Hematopoietic multipotent progenitor cell treated with erythropoietin and hydrocortisone succinate and interleukin-3 and kit ligand, for 4 days (in vitro differentiated cells): Measurements from ENCODE around the gene MAGEF1.
A peak's percentile ranks its signal among the peaks of the same experiment; 100 is the strongest.
"Not testable (repeated sequence)": the region's sequence is repeated elsewhere in the genome, so short reads cannot be mapped to it uniquely, and the experiment has no call there.

Experiments
- DNase-seq: peaks from one replicate; pipeline ENCODE4 v3.0.0-alpha.2; 2015

The MAGEF1 gene

DNA sequence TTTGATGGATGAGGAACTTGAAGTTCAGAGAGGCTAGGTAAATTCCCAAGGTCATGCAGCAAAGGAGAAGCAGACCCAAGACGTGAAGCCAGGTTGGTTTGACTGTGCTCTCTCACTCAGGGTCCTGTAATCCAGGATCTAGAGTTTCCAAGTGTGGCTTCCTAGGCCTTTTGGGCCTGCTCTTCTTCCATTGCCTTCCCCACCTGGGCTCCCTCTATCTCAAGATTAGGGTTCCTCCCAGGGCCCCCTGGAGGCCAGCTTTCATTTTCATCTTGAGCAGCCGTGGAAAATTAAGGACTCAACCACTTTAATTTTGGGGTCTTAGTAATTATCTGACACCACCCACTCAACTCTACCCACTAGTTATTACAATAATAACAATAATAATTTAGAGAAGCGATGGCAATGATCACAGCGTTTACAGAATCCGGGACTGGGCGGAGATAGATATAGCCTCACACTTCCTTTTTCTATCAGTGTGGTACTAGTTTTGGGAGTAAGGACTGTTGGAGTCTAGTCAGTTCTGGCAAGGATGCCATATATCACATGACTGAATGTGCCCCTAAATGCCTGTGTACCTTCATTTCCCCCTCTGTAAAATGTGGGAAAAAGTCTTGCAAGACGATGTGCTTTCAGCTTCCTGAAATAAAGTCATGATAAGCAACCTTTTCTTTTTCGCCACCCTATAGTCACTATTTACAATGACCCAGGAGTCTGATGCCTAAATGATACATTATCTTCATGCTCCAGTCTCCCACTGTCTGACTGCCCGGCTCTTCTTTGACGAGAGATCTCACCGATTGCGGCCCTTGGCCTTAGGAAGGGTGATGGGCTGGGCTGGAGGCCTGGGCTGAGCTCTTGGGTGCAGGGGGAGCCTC is 30.2 kb upstream of the MAGEF1 start:
- DNase-seq = peak; percentile 10

DNA sequence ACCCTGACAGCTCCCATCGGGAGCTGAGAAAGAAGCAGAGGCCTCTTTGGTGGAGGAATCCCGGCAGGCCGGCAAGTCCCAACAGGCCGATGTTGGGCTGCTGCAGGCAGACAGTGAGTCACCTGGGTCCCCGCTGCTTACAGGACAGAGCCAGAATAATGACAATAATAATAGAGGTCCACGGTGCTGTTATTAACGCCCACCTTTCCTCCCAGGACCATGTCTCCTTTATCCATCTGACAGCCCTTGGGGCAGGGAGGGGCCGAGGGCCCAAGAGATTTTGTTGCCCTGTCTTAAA is 29.3 kb upstream of the MAGEF1 start:
- no peak for DNase-seq

DNA sequence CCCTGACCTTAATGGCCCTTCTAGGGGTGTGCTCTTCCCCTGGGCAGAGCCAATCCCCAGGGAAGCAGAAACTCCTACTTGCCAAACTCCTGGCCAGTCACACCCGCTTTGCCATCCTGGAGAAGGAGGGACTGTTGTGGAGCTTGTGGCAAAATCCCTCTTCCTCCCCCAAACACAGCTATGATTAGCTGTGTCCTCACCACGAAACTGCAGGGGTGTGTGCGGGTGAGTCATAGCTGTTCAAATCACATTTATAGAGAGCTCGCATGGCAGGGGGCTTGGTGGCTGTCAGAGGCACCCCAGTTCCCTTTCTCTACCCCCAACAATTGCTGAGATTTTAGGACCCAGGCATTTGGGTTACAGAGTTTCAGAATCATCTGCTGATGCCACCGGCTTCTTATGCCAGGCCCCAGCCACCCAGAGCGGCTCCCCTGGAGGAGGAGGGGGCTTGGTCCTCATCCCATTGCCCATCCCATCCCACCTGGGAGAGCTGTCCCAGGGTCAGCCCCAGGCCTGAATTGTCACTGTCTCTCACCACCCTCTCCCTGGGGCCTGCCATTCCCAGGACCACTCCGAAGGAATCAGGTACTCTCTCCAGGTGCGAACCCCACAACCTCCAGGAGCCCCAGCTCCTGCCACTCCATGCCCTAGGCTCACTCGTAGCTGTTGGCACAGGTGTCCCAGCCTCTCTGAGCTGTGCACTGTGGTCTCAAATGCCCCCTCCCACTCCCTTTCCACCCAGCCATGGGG is 28.8 kb upstream of the MAGEF1 start:
- peak; percentile 20 for DNase-seq

DNA sequence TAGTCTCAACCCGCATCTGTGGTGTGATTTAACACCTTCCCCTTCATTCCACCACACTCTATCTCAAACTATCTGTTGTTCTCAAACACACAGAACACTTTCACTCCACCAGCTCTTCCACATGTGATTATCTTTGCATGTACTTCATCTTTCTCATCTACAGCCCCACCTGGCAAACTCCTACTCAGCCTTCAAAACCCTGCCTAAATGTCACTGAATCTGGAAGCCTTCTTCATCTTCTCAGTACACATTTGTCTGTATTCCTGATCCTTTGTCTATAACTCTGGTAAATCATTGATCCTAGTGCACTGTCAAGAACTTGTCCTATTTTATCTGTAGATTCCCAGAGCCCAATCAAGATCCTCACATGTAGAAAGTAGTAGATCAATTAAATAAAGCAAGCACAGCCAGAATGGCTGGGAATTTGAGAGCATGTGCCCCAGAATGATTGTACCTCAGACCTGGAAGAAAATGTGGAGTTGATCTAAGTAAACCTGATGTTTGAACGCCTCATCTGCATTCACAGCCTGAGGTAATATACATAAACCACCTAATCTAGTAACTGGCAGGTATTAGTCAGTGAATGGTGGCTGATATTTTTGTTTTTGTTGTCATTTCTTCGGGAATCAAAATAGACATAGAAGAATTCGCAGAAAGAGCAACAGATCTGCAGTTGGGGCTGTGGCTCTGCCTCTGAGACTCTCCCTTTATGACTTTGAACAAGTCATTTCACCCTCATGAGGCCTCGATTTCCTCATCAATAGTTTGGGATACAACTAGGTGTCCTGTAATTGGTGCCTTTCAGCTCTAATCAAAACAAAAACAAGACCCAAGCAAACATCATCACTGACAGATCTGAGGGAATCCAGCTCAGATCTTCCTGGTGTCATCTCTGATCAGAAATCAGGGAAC is 28.0 kb upstream of the MAGEF1 start:
- DNase-seq = no peak

DNA sequence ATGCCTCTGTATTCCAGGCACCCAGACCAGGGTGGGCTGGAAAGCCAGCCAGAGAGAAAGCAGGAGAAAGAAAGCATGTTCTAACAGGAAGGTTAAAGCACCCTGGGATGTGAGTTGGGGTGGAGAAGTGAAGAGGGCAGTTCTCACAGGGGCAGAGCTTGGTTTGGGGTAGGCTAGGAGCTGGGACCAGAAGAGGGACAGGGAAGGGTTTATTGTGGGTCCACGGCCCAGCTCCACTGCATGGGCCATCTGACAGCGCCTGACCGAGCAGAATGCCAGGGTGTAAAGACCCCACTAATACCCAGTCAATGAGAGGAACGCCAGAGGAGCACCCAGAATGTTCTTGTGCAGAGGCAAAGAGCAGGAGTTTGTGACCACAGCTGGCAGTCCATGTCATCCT is 27.1 kb upstream of the MAGEF1 start:
- DNase-seq = no peak

DNA sequence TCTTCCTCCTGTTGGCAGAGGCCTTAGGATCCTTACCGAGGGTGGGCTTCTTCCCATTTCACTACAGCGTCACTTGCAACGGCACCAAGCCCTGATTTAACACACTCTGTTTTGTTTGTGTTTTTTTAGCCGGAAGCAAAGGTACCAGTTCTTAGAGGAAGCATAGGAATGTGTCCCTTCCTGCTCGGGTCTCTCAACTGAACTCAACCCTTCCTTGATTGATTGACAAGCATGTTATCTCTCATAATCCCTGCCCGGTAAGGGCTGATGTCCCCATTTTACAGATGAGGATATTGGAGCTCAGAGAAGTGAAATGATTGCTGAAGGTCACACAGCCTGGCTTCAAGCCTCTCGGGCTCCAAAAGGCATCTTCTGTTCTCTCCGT is 26.6 kb upstream of the MAGEF1 start:
- DNase-seq = no peak

DNA sequence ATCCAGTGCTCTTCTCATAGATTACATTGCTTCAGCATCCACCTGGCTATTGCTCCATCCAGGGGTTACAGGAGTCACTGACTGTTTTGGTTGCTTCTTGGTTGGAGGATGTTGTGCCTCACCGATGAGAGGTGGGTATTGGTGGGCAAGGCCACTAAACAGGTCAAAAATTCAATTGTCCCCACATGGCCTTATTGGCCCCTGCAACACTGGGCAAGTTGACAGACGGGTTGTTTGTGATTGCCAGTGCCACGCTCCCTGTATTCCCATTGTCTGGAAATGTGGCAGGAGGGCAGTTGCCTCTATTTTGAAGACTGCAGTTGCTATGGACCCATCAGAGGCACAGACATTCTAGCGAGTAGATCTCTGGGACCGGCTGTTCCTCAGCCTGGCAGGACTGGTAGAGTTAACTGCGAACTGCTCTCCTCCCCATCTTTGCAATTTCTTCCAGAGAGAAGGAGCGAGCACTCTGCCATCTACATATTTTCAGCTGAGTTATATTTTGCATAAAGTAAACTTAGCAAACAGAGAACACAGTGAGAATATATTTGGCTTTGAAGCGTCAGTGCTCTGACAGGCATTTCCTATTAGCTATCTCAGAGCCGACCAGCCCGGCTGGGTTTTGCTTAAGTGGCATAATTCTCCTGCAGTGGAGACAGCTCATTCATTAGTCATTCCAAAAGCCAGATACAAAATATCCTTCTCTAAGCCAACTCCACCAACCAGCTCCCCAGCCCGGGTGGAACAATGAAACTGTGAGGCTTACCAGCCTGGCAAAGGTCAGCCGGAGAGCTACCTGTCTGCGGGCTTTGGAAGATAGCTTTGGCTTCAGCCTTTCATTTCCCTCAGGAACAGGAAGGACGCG is 26.0 kb upstream of the MAGEF1 start:
- DNase-seq = peak; percentile 11

DNA sequence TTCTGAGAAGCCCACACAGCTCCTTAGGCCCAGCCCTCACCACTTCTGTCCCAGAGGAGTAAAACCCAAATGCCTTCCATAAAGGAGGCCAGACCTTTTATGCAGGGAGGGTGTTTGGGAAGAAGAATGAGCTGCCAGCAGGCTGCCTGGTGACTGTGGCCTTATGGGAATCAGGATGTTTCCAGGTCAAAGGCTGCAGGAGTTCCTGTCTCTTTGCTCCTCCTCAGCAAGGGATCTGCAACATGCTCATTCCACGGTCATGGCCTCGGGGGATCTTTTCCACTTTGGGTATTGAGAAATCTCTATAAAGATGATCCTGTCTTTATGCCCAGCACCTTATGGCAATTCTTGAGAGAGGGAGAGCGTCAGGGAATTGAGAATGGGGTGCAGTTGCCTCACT is 25.2 kb upstream of the MAGEF1 start:
- DNase-seq = no peak

DNA sequence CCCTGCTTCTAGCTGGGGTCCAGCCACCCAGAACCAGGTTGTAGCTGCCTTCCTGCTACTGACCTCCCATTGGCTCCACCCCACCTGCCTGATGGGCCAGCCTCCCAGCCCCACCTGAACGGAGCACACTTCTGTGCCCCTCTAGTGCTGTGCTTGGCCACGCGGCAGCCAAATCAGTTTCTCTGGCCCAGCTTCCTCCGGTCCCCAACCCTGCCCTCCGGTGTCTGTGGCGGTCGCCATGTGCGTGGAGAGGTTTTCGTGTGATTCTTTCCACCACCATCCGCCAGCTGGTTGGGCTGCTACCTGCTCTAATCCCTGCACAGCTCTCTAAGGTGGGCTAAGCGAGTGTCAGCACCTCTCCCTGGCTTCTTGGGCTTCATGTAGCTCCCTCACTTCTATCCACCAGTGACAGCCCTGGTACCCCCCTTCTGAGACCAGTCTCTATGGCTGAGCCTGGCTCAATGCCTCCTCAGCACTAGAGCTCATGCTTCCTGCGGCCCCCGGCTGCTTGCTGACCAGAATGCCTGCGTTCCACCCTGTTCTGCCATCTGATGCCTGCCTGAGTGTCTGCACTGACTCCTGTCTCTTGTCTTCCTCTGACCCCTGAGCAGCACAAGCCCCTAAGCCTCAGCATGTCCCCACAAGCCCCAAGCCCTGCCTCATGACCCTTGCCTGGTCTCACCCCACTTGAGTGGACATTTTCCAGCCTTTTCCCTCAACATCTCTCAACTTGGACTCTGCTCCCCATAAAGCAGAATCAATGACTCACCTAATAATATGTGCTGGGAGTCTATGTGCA is 23.2 kb upstream of the MAGEF1 start:
- no peak for DNase-seq

DNA sequence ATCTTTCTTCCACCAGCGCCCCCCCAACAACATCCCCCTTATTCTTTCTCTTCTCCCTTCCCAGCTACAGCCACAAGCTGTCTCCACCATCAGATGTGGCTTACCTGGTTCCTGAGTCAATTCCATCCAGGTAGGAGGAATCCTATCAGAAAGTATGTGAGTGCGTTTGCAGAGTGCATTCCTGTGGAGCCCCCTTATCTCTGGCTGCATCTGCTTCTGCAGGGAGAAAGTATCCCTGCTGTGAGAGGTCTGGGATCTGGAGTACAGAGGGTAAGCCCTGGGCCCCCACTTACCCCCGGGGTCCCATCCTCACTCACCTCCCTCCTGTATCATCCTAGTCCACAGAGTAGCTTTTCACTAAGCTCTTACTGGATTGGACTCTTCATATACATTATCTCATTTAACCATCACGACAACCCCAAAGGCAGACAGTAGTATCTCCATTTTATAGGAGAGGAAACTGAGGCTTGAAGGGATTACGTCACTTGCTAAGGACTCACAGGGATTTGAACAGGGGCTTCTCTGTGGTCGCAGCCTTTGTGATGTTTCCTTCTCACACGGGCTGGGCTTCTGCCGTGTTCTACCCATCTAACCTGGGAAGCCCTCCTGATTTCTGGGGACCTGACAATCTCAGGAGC is 22.2 kb upstream of the MAGEF1 start:
- DNase-seq = no peak

DNA sequence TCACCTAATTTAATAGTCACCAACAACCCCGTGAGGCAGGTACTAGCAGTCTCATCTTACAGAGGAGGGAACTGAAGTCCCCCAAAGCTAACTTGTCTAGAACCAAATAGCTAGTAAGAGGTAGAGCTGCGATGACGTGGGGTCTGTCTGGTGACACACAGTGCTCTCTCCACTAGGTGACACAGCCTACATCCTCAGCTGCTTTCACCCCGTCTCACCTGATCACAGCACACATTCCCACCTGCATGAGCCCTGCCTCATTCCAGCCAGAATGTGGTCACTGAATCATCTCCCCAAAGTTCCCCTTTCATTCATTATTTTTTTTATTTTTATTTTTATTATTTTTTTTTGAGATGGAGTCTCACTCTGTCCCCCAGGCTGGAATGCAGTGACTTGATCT is 21.3 kb upstream of the MAGEF1 start:
- no peak for DNase-seq

DNA sequence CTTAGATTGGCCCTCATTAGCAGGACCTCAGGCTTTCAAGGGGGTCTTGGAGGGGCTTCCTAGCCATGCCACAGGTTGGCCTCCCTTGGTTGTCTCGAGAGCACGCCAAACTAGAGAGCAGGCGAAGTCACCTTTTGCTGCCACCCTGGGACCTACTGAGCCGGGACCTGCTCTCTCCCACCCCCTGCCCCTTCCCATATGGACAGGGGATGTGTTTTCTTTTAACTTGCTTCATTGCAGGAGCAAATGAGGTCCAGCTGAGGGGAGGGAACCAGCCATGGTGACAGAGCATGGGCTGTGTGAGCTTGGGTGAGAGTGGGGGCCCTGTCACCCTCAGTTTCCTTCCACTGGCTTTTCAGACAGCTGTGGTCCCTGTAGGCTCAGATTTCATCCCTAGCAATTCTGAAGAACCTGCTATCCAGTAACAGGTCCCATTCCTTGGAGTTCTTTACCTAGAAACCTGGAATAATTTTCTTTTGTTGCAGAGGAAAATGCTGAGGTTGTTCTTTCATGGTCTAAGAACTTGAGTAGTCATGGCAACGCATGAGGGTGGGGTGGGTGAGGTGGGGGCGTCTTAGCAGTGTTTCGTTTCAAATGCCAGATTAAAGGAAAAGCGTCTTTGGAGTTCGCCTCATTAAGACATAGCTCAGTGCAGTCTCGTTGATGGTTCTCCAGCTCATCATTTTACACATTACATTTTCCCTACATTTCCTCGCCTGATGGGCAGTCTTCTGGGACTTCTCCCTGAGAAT is 20.1 kb upstream of the MAGEF1 start:
- DNase-seq = no peak

DNA sequence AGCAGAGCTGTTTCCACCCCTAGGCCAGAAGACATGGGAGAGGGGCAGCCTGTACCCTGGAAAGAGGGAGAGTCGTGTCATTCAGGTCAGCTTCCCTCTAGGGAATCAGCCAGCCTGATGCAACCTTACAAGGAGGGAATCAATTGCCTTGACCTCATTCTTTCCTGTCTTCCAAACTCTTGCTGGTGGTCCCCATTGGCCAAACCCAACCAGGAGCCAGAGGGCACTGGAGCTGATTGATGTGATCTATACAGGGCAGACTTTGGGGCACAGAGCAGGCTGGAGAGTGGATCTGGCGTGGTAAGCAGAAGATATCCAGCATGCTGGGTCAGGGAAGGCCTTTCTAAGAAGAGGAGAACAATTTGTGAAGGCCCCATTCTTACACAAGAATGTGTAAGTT is 19.1 kb upstream of the MAGEF1 start:
- DNase-seq = no peak

DNA sequence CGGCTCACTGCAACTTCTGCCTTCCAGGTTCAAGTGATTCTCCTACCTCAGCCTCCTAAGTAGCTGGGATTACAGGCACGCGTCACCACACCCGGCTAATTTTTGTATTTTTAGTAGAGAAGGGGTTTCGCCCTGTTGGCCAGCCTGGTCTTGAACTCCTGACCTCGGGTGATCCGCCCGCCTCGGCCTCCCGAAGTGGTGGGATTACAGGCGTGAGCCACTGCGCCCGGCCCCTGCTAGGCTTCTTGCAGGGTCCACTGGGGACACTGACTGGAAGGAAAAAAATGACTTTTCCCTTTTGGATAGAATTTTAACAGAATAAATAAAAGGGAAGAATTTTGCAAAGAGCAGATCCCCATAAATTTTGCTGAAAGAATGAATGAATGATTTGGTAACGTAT is 17.3 kb upstream of the MAGEF1 start:
- DNase-seq = not testable (repeated sequence)

DNA sequence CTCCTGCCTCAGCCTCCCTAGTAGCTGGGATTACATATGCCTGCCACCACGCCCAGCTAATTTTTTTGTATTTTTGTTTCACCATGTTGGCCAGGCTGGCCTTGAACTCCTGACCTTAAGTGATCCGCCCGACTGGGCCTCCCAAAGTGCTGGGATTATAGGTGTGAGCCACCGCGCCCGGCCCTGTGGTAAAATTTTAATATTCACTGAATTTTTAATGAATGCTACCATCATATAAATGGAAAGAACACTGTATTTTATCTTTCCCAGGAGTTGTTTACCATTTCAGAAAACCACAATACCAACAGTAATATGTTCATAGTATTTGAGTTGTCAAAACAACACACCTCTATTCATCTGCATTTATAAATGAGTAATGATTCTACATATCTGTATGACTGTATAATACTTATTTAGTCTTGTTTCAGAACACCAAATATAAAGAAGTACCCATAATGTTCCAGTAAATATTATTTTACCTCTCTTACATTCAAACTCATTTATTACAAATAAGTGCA is 16.2 kb upstream of the MAGEF1 start:
- no peak for DNase-seq

DNA sequence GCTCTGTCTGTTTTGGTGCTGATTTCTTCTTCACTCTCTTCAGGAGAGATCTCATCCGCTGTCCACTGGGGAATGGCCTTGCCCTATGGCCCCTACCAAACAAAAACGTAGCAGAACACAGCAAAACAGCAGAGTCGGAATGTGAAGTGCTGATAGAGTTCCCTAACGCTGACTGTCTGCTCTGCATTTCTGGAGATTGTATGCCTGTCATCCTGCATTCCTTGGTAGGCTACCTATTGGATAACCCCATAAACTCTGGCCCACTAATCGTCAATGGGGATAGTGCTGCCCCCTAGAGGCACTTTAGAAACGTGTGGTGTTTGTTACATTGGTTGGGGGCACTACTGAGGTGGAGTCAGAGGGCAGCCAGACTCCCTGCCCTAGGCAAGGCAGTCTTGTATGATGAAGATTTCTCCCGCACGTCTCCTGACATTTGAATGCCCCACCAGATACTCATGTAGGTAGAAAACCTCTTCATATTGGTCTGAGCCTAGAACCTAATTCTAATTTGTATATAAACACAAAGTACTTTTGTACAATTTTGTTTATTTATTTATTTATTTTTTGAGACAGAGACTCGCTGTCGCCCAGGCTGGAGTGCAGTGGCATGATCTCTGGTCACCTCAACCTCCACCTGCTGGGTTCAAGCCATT is 15.6 kb upstream of the MAGEF1 start:
- DNase-seq = peak; percentile 84

DNA sequence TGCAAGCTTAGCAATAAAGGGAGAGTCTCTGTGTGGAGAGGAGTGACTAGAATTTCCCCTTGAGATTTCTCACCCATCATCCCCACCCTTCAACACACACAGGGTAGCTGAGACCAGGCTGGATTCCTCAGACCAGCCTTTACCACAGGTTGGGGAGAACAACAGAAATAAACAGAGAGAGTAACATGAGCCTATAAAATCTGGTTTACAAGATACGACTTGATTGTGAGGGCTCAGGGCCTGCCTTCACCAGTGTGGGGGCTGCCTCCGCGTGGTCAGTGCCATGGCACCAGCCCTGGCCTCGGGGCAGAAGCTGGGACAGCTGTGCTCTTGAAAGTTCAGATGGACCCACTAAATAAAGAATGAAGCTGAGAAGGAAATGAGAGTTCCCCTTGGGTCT is 14.6 kb upstream of the MAGEF1 start:
- no peak for DNase-seq

DNA sequence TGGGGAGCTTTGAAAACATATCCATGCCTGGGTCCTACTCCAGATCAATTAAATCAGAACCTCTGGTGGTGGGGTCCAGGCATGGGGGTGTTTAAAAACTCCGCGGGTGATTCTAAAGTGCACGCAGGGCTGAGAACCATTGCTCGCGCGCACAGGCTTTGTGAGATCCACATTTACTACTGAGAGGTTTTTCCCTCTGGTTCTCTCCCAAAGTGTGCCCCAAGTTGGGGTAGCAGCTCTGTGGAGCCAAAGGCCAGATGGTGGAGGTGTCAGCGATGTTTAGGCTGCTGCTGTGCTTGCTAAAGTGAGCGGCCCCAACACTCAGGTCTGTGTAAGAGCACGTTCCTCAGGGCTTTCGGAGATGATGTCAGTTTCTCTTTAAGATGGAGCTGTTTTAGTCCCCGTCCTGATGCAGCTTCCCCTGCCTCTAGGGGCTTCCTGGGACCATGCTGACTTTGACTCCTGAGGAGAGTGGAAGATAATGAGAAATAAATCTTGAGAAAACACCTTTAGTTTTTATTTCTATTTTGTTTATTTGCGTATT is 13.4 kb upstream of the MAGEF1 start:
- DNase-seq = no peak

DNA sequence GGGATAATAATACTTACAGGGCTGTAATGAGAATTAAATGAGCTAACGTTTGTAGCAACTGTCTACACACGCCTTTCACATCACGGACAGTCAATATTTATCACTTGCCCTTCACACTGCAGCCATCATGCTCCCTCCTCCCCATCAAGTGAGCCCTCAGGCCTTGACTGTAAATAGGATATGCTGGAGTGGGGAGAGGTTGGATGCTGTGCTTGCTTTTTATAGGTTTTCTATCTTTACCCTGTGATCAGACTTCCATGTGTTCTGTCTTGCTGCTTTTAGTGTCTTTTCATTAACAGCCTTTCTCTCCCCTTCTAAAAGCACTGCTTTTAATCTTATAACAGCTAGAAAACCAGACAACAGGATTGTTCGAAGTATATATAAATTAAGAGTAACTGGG is 12.8 kb upstream of the MAGEF1 start:
- no peak for DNase-seq
